ENCODE measurements around the gene MCTP1.

GRCh38 chr5:95177456-95177855 lies 107.4 kb downstream of the MCTP1 start:
- no peak for TF ChIP-seq CTCF (IDR thresholded peaks at IDR 0.05)
- no peak for TF ChIP-seq POLR2A (IDR thresholded peaks at IDR 0.05)
